Upper lobe of left lung (tissue), 6 donors: ENCODE data around the gene C5orf52. TPM values are rescaled to one million over a fixed set of nuclear protein-coding genes. Genes with fewer than 3 reads are reported as not detected.

Experiments used
- ATAC-seq, 2 donors: fragments of 200-7000 bp; cut with Tn5 transposase; one replicate each; pipeline ENCODE4 v1.9.1; 2022; ENCODE audit warnings: mild to moderate bottlenecking in 2 of 2, moderate library complexity in 2 of 2; ENCODE audit not compliant: low FRiP score in 2 of 2
- DNase-seq, 2 donors: peaks; one replicate each; pipeline ENCODE4 v3.0.0-alpha.2; 2019 to 2020
- H3K27ac ChIP-seq, 4 donors: fragments of 200-600 bp; sonication (generic); one replicate each; pipeline ENCODE4 v1.5.1; 2016 to 2019
- H3K27me3 ChIP-seq, 4 donors: fragments of 200-600 bp; sonication (generic); one replicate each; pipeline ENCODE4 v1.5.1; 2017 to 2019
- H3K36me3 ChIP-seq, 4 donors: fragments of 200-600 bp; sonication (generic); one replicate each; pipeline ENCODE4 v1.5.1; 2016 to 2019
- H3K4me1 ChIP-seq, 4 donors: fragments of 200-600 bp; sonication (generic); one replicate each; pipeline ENCODE4 v1.5.1; 2018 to 2019
- H3K4me3 ChIP-seq, 4 donors: fragments of 200-600 bp; sonication (generic); one replicate each; pipeline ENCODE4 v1.5.1; 2017 to 2019; ENCODE audit warnings: mild to moderate bottlenecking in 2 of 4, moderate library complexity in 1 of 4
- H3K9me3 ChIP-seq, 4 donors: fragments of 200-600 bp; sonication (generic); one replicate each; pipeline ENCODE4 v1.5.1; 2018 to 2019
- CTCF ChIP-seq, 6 experiments: fragments of 450-650 bp in 4 of 6; fragments of 200-600 bp in 2 of 6; sonication (generic) in 2 of 6; IDR thresholded peaks; one replicate each; pipeline ENCODE4 v1.5.1; 2016 to 2019; ENCODE audit warnings: antibody characterized with exemption in 6 of 6
- EP300 ChIP-seq, 4 donors: sonication (generic); formaldehyde crosslinking; IDR thresholded peaks; one replicate each; pipeline ENCODE4 v1.5.1; 2017; ENCODE audit warnings: antibody characterized with exemption in 4 of 4, control low read depth in 2 of 4
- POLR2A ChIP-seq, 4 donors: fragments of 450-650 bp; IDR thresholded peaks; one replicate each; pipeline ENCODE4 v1.5.1; 2016 to 2017; ENCODE audit warnings: antibody characterized with exemption in 4 of 4, mild to moderate bottlenecking in 2 of 4
- POLR2AphosphoS5 ChIP-seq, 2 donors: sonication (generic); formaldehyde crosslinking; IDR thresholded peaks; one replicate each; pipeline ENCODE4 v1.5.1; 2017; ENCODE audit warnings: antibody characterized with exemption in 2 of 2
- WGBS, 2 donors: methylation state at CpG; one replicate each; pipeline ENCODE4 v1.1.5; 2017 to 2018; 5-methylcytosine and 5-hydroxymethylcytosine counted together
- total RNA-seq, 6 donors: library from RNA; depleted of rRNA in 4 of 6; stranded (reverse); fragments of >200 nt in 4 of 6; gene quantifications; one replicate each; pipeline versions ENCODE4 v1.1.0 to v1.2.1, GENCODE V29; 2016 to 2021
- donor health status: DM: no; HTN: no; CAD: no; lungs with moderate emphysema.
- donor health status: DM: no; HTN: yes; CAD: no; lungs with severe emphysema.

C5orf52 gene
- total RNA-seq, 6 donors from 2014 or later = not detected

GRCh38 chr5:157640406-157641066 lies 30.8 kb upstream of the C5orf52 start:
- H3K36me3 ChIP-seq = no peaks in the 10 kb centered on the region
- no peaks in the 10 kb centered on the region for H3K27me3 ChIP-seq
- no peaks in the 10 kb centered on the region for H3K9me3 ChIP-seq
- no peak for TF ChIP-seq CTCF (IDR thresholded peaks at IDR 0.05)
- no peak for TF ChIP-seq POLR2AphosphoS5 (IDR thresholded peaks at IDR 0.05)
- no peak for TF ChIP-seq POLR2A (IDR thresholded peaks at IDR 0.05)
- TF ChIP-seq EP300 (IDR thresholded peaks at IDR 0.05) = no peak
- H3K4me3 ChIP-seq = no peak overlapping the region
- H3K4me1 ChIP-seq = no peaks in the 10 kb centered on the region
- DNase-seq = no peak
- no peak overlapping the region for H3K27ac ChIP-seq
- WGBS, 2 donors = 92 to 95% methylated on average over 9 of the region's 9 CpGs
- ATAC-seq = no peak

GRCh38 chr5:157648275-157648990 lies 22.9 kb upstream of the C5orf52 start:
- ATAC-seq = no peak

GRCh38 chr5:157649101-157649500 lies 22.2 kb upstream of the C5orf52 start:
- ATAC-seq = no peak
- H3K4me1 ChIP-seq = peaks cover 0 to 10% (median 6%) of the 10 kb centered on the region in 4 donors
- H3K27ac ChIP-seq = no peak overlapping the region
- no peak for DNase-seq
- H3K27me3 ChIP-seq = no peaks in the 10 kb centered on the region
- H3K36me3 ChIP-seq = no peaks in the 10 kb centered on the region
- TF ChIP-seq POLR2A (IDR thresholded peaks at IDR 0.05) (no peak), EP300 (IDR thresholded peaks at IDR 0.05) (no peak), POLR2AphosphoS5 (IDR thresholded peaks at IDR 0.05) (no peak), CTCF (IDR thresholded peaks at IDR 0.05) (no peak)
- no peak overlapping the region for H3K4me3 ChIP-seq
- peaks cover 0 to 3% (median 0%) of the 10 kb centered on the region in 4 donors for H3K9me3 ChIP-seq
- WGBS, 2 donors = 75 to 79% methylated on average over 2 of the region's 2 CpGs

More at GRCh38 chr5:157648275-157648990, 22.9 kb upstream of the C5orf52 start:
- 90 to 94% methylated on average over 7 of the region's 7 CpGs for WGBS, 2 donors
- no peaks in the 10 kb centered on the region for H3K36me3 ChIP-seq
- DNase-seq = no peak
- H3K27me3 ChIP-seq = no peaks in the 10 kb centered on the region
- H3K9me3 ChIP-seq = peaks cover 0 to 3% (median 0%) of the 10 kb centered on the region in 4 donors
- H3K4me1 ChIP-seq = peaks cover 0 to 10% (median 6%) of the 10 kb centered on the region in 4 donors
- TF ChIP-seq CTCF (IDR thresholded peaks at IDR 0.05) (no peak), POLR2AphosphoS5 (IDR thresholded peaks at IDR 0.05) (no peak), EP300 (IDR thresholded peaks at IDR 0.05) (no peak), POLR2A (IDR thresholded peaks at IDR 0.05) (no peak)
- no peak overlapping the region for H3K27ac ChIP-seq
- no peak overlapping the region for H3K4me3 ChIP-seq

- peaks cover 0 to 10% (median 6%) of the 10 kb centered on the region in 4 donors for H3K4me1 ChIP-seq
- 82 to 83% methylated on average over 23 to 33 of the region's 33 CpGs for WGBS, 2 donors
- no peak for DNase-seq
- H3K9me3 ChIP-seq = peaks cover 0 to 3% (median 0%) of the 10 kb centered on the region in 4 donors
- H3K27me3 ChIP-seq = no peaks in the 10 kb centered on the region
- no peaks in the 10 kb centered on the region for H3K36me3 ChIP-seq
- no peak for TF ChIP-seq EP300 (IDR thresholded peaks at IDR 0.05)
- TF ChIP-seq CTCF (IDR thresholded peaks at IDR 0.05) = no peak
- TF ChIP-seq POLR2AphosphoS5 (IDR thresholded peaks at IDR 0.05) = no peak
- TF ChIP-seq POLR2A (IDR thresholded peaks at IDR 0.05) = no peak
- peak overlapping the region in 3 of 4 donors; percentile 41 to 53 (median 49) for H3K4me3 ChIP-seq
- ATAC-seq = peak; percentile 22 to 57
- H3K27ac ChIP-seq = peak overlapping the region in 1 of 4 donors; percentile 58
These were observed 20.2 kb upstream of the C5orf52 start for GRCh38 chr5:157650991-157651611.
